GM18873 (cell line): ENCODE measurements around the gene GBGT1.

ENCODE experiments used
- ATAC-seq: cut with Tn5 transposase; IDR thresholded peaks from one replicate; pipeline ENCODE4 v1.9.1; 2021; ENCODE audit warnings: mild to moderate bottlenecking, moderate library complexity, moderate number of reproducible peaks; ENCODE audit not compliant: unreplicated experiment, low FRiP score

GBGT1 gene

GRCh38 chr9:133144904-133145851 lies 18.5 kb downstream of the GBGT1 start:
- no peak for ATAC-seq

DNA sequence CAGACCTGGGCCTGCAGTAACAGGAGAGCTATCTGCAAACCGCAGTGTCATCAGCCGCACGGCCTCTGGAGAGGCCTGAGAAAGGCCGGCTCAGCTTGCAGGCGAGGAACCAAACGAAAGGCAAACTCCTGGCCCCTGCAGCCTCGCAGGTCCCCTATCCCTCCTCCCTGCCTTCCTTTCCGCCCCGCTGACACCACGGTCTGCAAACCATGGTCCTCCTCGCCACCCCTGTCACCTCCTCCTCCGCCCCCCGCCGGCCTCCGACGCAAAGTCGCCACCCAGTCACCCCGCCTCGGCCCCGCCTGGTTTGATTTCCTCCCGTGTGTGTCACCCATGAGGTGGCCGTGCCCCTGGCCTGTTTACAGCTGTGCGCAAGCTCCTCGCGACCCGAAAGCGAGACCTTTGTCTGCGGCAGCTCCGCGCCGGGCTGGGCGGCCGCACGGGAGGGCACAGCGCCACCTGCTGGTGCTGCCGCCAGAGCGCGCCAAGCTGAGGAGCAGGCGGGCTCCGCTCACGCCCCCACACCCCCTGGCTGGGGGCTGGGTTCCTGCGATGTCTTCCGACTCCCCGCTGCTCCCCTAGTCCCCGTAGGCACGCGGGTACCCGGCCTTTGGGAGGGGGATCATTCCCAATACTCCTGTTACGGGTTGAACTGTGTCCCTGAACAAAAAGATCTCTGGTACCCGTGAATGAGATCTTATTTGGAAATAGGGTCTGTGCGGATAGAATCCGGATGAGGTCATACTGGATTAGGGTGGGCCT lies 19.4 kb downstream of the GBGT1 start:
- peak; percentile 39 for ATAC-seq

DNA sequence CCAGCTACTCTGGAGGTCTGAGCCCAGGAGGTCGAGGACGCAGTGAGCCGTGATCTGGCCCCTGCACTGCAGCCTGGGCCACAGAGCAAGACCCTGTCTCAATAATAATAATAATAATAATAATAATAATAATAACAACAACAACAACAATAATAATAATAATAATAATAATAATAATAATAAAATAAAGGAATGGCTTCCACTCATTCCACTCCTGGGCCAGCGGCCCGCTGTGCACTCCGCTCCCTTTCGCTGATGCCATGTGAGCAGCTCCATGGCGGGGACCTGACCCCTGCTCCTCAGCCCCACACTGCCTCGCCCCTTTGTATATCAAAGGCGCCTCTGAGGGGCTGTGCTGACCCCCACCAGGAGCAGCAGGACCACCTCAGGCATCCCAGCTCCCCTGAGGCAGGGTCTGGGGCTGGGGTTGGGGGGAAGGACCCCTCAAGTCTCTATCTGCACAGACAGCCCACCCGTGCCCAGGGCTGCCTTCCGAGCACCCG lies 20.0 kb downstream of the GBGT1 start:
- ATAC-seq, result no peak

DNA sequence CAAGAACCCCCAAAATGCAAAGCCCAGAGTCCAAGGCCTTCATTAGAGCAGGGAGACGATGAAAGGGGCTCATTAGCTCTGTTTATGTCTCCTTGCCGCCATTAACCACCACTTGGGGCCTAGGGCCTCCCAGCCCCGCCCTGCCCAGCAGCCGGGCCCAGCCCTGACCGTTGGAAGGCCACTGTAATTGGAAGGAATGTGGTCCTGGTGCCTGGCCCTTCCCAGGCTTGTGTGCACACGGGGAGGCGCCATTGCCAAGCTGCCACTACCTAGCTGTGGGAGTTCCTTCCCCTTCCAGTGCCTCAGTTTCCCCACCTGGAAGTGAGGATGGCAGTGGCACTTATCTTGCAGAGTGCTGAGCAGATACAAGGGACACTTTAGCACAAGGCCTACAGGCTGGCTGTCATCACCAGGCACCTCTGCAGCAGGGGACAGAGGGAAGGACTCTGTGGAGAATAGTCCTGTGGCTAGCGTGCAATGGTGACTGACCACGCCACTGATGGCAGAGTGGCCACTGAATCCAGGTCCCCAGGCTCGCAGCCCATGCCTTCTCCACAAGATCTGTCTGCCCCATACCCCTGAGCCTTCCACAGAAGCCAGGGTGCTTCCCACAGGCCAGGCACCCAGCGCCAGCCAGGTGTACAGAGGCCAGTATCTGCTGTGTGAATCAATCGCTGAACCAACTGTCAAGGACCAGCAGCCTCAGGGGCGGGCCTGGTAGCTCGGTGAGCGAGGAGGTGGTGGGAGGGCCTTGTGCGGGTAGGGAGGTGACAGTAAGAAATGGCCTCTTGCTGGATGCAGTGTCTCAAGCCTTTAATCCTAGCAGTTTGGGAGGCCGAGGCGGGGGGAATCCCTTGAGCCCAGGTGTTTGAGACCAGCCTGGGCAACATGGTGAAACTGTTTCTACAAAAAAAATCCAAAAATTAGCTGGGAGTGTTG lies 20.8 kb downstream of the GBGT1 start:
- no peak for ATAC-seq

DNA sequence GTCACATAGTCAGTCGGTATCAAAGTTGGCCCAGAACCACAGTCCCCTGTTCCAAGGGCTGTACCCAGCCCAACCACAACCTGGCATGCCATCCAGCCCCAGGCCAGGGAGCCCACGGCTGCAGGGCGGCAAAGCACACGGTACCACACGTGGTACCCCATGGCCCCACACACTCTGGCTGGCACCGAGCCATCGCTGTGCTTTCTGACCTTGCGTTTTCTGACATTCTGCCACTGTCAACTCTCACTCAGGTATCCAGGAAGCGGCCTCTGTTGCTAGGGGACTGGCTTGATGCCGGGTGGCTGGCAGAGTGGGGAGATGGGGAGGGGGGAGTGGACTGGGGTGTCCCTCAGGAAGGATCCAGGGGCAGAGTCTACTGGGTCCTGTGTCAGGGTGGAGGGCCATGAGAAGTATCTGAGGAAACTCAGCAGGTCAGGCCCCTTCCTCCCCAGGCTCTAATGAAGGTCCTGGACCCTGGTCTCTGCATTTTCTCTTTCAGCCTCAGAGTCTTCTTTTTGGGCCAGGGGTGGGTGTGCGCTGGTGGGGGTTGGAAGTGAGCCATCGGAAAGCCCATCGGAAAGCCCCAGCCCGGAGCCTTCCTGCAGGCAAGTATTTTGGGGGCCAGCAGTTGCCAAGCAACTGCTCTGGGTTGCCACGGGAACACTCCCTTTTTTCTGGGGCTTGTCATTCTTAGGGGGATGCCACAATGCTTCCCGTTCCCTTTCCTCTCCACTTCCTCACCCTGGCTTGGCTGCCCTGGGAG lies 21.7 kb downstream of the GBGT1 start:
- no peak for ATAC-seq

- ATAC-seq, result no peak
These were observed 23.1 kb downstream of the GBGT1 start for GRCh38 chr9:133140606-133141005.

DNA sequence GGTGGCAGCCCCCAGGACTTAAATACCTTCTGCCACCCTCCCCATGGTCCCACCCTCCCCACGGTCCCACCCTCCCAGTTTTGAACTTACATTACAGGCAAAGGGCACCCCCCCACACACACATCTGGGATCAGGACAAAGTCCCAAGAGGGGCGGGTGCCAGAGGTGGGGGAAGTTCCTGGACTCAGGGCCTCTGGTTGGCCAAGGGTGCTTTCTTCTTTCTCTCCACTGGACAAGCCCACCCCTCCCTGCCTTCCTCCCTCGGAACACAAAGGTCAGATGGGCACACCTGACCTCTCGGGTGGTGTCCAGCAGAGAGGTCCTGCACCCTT lies 23.6 kb downstream of the GBGT1 start:
- ATAC-seq, result no peak

DNA sequence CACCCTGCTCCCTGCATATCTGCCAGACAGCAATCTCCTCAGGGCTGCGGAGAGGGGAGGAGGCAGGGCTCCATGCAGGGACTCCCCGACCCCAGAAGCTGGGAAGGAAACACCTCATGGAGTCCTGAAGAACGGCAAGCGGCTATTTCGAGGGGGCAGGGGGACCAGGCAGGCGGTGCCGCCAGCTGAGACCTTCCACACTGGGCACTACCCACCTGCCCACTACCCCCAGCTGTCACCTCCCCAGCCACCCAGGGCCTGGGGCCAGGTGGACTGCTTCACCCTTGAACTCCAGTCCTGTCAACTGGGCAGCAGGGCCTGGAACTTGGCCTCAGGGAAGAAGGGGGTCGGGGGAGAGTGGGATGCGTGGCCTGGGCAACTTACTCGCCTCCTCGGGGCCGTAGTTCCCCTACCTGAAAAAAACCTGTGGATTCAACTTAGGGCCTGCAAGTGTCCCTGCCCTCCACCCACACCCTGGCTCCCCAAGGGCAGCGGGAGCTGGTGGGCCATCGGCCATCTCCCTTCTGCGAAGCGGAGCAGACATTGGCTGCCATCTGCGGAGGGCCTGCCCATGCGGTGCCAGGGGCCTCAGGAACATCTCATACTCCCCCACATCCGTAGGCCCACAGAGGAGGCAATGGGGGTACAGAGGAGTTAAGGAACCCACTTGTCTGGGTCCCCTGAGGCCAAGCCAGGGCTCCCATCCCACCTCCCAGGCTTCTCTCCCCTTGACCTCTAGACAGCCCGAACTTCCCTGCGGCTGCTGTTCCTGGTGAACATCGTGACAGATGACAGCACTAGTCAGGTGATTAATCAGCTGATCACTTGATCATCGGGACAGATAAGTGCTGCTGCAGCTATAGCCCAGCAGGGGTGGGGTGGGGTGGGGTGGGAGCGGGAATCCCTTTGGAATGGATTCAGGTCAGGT lies 24.2 kb downstream of the GBGT1 start:
- no peak for ATAC-seq

GRCh38 chr9:133137451-133138231 lies 26.1 kb downstream of the GBGT1 start:
- no peak for ATAC-seq

- ATAC-seq, result no peak
These were observed 28.5 kb downstream of the GBGT1 start for GRCh38 chr9:133135146-133135745.

DNA sequence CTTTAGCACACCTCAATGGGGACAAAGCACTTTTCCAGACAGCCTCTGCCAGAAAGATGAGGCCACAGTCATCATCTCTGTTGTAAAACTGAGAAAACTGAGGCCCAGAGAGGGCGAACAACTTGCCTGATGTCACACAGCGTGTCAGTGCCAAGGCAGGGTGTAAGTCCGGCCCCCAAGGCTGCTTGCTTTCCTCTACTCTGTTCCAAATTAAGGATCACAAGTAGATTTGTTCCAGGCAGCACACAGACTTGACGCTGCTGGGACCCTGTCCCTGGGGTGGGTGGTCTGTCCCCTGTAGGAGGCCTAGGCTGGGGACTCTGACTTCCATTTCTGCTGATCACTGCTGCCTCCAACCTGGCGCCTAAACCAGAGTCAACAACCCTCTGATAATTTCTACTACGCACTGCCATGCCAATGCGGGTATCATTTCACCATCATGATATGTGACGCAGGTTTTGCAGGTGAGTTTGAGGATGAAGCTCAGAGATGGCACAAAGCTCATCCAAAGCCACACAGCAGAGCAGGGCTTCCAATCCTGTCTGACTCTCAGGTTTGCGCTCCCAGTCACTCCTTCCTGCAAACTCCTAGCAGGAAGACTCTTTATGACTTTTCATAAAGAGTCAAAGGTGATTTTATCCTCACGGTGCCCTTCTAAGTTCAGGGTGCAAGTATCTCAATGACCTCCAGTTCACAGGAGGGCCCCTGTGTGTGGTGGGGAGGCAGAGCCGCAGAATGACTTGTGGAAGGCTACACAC lies 29.1 kb downstream of the GBGT1 start:
- ATAC-seq, result no peak

DNA sequence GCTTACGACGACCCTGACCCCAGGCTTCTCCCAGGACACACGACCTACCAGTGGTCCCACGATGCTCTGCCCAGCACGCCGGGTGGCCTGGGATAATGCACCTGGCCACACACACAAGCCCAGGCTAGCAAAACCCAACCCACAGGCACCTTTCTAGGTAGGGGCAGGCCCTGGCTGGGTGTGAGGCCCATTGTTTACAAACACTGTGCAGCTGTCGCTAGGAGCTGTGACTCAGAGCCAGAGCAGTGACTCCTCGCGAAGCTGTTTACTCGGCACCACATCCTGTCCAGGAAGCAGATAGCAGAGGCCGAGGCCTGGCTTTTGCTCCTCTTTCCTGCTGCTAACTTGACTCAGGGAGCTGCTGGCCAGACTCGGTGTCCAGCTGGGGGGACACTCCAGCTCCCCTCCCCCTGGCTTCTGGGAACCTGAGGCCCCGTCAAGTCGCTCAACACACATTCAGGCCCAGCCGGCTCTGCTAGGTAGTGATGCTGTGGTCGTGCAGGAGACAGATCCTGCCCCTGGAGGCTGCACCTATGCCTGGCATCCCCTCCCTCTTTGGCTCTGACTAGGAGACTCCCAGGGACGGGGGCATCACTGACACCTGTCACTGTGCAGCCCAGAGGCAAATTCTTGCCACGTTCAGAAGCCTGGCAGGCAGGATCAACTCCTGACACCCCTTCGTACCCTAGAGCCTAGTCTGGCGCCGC lies 29.9 kb downstream of the GBGT1 start:
- peak; percentile 84 for ATAC-seq

DNA sequence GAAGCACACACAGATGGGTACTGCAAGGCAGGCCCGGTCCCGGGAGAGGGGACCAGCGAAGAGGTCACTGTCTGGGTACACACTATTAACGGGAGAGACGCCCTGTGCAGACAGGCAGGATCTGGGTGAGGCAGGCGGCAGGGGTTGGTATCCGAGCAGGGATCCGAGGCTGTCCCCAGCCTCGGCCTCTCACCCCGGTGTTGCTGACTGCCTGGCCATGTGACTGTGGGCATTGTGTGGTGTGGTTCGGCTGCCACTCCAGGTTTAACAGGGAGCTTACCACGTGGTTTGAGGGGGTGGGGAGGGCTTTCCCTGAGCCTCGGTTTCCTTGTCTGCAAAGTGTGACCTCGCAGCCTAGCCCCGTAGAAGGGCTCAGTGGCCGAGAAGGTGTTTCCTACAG lies 31.5 kb downstream of the GBGT1 start:
- no peak for ATAC-seq

DNA sequence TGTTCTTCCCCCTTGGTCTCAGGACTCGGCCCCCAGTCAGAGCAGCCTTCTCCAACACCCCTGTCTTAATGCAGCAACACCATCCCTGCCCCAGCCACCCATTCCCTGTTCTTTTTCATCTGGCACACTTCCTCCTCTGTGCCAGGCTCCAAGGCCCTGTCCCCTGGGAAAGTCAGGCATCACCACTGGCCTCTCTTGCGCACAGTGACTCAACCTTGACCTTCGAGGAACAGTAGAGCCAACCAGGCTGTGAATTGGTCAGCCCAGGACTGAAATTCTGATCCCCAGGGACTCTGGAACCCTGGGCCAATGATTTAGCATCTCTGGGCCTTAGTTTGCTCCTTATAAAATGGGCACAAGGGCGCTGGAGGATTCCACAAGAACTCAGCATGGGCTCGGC lies 32.2 kb downstream of the GBGT1 start:
- no peak for ATAC-seq

- ATAC-seq, result no peak
These were observed 32.9 kb downstream of the GBGT1 start for GRCh38 chr9:133130685-133131244.
